Effector CD4-positive, alpha-beta T cell (primary cell): ENCODE data around the gene MEF2D.

Experiments
- DNase-seq: peaks from one replicate; pipeline ENCODE4 v3.0.0-alpha.2; 2020

MEF2D gene

DNA sequence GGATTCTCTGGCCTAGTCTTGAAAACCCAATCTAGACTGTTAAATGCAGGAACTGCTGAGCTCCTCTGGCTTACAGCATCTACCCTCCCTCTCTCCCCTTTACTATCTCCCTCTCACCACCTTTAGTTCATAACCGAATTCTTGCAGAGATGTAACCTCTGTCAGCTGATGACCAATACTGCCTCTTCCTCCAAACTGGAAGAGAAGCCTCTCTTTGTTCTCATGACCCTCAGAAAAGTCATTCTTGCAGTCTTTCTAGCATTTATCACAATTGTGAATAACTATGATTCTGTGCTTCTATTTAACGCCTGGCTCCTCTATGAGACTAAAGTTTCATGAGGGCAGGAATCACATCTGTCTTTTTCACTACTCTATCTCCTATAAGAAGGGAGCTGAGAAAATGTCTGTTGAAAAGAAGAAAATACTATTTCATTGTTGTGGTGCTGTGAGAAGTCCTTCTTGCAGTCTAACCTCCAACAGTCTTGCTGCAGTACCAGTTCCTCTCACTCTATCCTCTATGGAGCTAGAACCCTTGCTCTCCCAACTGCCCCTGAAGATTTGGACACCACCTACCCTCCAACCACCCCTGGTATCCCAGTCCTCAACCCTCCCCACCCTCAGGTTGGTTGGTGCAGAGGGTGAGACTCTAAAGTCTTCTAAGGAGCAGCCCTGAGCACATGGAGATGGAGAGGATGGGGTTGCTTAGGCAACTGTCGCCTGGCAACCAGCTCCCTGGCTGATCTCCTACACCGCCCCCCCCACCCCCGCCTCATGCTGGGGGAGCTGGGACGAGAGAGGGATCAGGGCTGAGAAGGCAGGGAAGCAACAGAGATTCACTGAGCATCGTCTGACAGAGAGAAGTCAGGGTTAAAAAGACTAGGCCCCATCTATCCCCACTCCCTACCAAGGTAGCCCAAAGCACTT is 13.9 kb downstream of the MEF2D start:
- DNase-seq: no peak

DNA sequence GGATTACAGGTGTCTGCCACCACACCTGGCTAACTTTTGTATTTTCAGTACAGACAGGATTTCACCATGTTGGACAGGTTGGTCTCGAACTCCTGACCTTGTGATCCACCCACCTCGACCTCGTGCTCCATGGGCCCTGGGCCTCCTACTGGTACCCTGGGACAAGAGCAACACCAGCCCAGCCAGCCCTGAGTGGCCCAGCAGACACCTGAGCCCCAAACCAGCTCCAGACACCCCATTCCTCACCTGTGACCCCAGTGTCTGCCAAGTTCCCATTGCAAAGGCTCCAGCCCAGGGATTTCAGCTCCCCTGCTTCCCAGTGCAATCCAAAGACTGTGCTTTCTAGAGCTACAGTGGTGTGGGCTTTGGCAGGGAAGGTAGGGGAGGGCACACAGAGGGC is 14.6 kb downstream of the MEF2D start:
- no peak for DNase-seq

- DNase-seq: no peak
Observed at GRCh38 chr1:156484480-156485058, 16.0 kb downstream of the MEF2D start.

- no peak for DNase-seq
Observed at GRCh38 chr1:156483397-156483796, 17.2 kb downstream of the MEF2D start.

GRCh38 chr1:156482276-156482675 is 18.3 kb downstream of the MEF2D start:
- no peak for DNase-seq

DNA sequence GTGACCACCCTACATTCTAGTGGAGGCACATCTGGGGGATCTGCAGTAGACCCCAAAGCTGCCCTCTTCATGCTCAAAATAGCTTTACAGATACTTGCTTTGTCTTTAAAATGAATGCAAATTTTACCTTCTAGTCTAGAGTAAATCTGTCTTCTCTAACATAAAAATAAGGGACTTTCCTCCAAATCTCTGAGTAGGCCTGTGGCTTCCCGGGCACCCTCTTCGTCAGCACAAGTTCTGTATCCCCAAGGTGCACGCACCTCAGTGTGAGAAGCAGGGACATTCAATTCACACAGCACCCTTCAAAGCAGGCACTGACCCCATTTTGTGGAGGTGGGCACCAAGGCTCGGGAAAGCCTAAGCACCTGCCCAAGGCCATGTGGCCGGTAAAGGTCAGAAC is 19.0 kb downstream of the MEF2D start:
- DNase-seq: no peak

GRCh38 chr1:156480411-156481192 is 20.0 kb downstream of the MEF2D start:
- DNase-seq: peak; percentile 84

GRCh38 chr1:156480016-156480370 is 20.6 kb downstream of the MEF2D start:
- DNase-seq: no peak

GRCh38 chr1:156479093-156480015 is 21.2 kb downstream of the MEF2D start:
- no peak for DNase-seq

- DNase-seq: no peak
Observed at GRCh38 chr1:156478250-156478627, 22.3 kb downstream of the MEF2D start.

GRCh38 chr1:156477526-156478249 is 22.9 kb downstream of the MEF2D start:
- DNase-seq: no peak

- no peak for DNase-seq
Observed at GRCh38 chr1:156476501-156477298, 23.9 kb downstream of the MEF2D start.

DNA sequence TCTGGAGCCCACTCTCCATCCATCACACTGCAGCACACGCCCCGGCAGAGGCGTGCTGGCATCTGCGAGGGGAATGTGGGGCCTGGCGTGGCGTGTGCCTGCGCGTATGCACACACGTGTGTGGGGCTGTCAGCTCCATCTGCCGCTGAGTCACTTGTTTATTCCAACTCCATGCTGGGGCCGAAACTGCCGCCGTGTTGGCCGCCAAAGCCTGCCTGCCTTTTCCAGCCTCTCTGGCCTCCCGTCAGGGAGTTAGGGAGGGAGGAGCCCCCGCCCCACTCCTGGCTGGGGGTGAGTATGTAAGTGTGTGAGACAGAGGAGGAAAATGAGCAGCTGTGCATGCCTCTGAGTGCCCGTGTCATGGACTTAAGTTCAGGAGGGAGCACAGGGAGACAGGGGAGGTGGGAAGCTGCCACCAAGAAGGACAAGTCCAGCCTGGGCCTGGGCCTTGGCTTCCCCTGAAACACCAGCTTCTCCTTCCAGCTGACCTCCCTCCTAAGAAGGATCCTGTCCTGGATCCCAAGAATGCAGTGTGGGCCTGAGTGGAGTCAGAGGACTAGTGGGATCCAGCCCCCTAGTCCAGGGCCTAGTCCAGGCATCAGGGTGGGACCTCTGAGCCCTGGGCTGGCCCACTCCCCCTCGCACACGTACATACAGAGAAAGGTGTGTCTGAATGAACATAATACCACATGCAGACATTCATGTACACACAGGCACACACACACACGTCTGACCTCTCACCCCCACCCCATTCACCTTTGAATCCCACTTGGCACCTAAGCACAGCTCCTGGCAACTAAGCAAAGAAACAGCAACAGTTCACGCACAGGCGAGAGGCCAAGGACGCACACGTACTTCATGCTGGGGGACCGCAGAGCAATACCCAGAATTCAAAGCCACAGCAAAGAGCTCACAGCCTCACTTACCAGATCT is 24.7 kb downstream of the MEF2D start:
- no peak for DNase-seq

DNA sequence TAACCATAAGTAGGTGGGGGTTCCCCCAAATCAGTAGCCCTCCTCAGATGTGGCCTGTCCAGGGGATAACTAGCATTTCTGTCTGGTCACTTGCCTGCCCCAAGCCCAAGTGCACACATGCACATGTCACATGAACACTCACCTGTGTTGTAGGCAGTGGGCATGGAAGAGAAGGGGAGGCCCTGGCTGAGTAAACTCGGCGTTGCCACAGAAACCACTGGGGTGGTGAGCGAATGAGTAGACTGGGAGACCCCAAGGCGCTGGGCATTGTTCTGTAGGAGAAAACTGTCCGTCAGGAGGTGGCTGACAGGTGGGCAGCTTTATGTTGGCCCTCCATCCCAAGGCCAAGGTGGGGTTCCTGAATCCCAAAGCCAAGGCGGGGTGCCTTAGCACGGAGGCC is 25.6 kb downstream of the MEF2D start:
- DNase-seq: no peak

- DNase-seq: no peak
Observed at GRCh38 chr1:156471496-156472490, 28.8 kb downstream of the MEF2D start.

- no peak for DNase-seq
Observed at GRCh38 chr1:156470473-156470872, 30.1 kb downstream of the MEF2D start.

- no peak for DNase-seq
Observed at GRCh38 chr1:156468693-156469345, 31.8 kb downstream of the MEF2D start.

DNA sequence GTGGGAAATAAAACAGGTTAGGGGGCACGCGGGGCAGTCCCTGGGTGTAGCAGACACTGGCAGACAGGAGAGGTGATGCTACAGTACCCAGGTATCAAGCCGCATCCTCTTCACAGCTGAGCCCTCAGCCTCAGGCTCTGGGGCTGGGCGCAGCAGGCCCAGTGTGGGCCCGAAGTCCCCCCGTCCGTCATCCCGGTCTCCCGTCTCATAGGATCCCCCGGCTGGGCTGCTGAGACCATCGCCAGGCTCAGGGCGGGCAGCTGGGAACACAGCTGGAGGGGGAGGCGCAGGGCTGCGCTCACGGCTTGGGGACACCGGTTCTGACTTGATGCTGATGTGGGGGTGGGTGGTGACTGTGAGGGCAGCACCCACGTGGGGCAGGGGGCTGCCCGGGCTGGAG is 32.7 kb downstream of the MEF2D start:
- DNase-seq: no peak
